ENCODE results near the gene OR10J4. TPM values are rescaled to one million over a fixed set of nuclear protein-coding genes. Genes with fewer than 3 reads are reported as not detected.

The OR10J4 gene
- total and polyA plus RNA-seq, 8 donors: not detected

DNA sequence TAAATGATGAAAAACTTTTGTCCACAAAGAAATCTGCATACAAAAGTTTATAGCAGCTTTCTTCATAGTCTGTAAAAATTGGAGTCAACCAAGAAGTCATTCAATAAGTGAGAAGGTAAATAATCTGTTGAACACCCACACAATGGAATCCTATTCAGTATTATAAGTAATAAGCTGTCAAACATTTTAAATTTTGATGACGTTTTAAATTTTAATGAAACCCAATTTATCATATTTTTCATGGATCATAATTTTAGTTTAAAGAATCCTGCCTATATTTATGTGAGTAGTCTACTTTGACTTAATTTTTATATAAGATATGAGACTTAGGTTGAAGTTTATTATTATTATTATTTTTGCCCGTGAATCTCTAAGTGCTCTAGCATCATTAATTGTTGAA lies 27.5 kb downstream of the OR10J4 start:
- WGBS, 2 donors: 51 to 59% methylated on average over 2 of the region's 2 CpGs
- no peak overlapping the region for H3K27ac ChIP-seq
- intact Hi-C loops (cut with DNase I): no loop called here
- no peak overlapping the region for H3K4me3 ChIP-seq
- H3K36me3 ChIP-seq: no peaks in the 10 kb centered on the region
- no peak for DNase-seq
- FAIRE-seq: no peak
- no peaks in the 10 kb centered on the region for H3K27me3 ChIP-seq
- TF ChIP-seq, protein P1, sequence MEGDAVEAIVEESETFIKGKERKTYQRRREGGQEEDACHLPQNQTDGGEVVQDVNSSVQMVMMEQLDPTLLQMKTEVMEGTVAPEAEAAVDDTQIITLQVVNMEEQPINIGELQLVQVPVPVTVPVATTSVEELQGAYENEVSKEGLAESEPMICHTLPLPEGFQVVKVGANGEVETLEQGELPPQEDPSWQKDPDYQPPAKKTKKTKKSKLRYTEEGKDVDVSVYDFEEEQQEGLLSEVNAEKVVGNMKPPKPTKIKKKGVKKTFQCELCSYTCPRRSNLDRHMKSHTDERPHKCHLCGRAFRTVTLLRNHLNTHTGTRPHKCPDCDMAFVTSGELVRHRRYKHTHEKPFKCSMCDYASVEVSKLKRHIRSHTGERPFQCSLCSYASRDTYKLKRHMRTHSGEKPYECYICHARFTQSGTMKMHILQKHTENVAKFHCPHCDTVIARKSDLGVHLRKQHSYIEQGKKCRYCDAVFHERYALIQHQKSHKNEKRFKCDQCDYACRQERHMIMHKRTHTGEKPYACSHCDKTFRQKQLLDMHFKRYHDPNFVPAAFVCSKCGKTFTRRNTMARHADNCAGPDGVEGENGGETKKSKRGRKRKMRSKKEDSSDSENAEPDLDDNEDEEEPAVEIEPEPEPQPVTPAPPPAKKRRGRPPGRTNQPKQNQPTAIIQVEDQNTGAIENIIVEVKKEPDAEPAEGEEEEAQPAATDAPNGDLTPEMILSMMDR (IDR thresholded peaks at IDR 0.05): no peak
- no peak for ATAC-seq
- no peaks in the 10 kb centered on the region for H3K9me3 ChIP-seq
- H3K4me1 ChIP-seq: no peaks in the 10 kb centered on the region

GRCh38 chr1:159465191-159465603 lies 33.2 kb downstream of the OR10J4 start:
- H3K36me3 ChIP-seq: no peaks in the 10 kb centered on the region
- WGBS, 2 donors: 58 to 73% methylated on average over 3 of the region's 3 CpGs
- FAIRE-seq: no peak
- no peaks in the 10 kb centered on the region for H3K27me3 ChIP-seq
- H3K4me1 ChIP-seq: no peaks in the 10 kb centered on the region
- no peak overlapping the region for H3K27ac ChIP-seq
- TF ChIP-seq, protein P1 (IDR thresholded peaks at IDR 0.05): no peak
- no peaks in the 10 kb centered on the region for H3K9me3 ChIP-seq
- DNase-seq: no peak
- no peak for ATAC-seq
- no peak overlapping the region for H3K4me3 ChIP-seq
- intact Hi-C loops (cut with DNase I): no loop called here

DNA sequence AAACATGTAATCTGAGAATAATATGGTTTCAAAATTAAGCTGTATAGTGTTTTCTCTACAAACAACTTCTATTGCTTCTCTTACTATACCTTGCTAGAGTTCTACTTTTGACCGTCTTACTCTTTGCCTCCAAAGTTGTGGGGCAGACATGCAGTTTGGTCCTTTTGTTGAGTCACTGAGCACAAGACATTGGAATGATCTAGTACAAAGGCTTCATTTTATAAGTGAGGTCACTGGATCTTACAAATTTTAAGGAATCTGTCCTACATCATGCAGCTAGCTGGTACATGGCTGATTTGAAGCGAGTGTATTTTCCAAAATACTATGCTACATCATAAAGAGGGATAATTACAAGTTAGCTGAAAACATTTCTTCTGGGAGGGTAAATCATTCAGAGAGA lies 36.3 kb downstream of the OR10J4 start:
- Histone ChIP-seq H3K27me3 (no peaks in the 10 kb centered on the region), H3K9me3 (no peaks in the 10 kb centered on the region), H3K4me1 (no peaks in the 10 kb centered on the region), H3K27ac (no peak overlapping the region), H3K36me3 (no peaks in the 10 kb centered on the region), H3K4me3 (no peak overlapping the region)
- intact Hi-C loops (cut with DNase I): no loop called here
- no peak for FAIRE-seq
- TF ChIP-seq, protein P1 (IDR thresholded peaks at IDR 0.05): no peak
- 78 to 96% methylated on average over 2 of the region's 2 CpGs for WGBS, 2 donors
- no peak for DNase-seq
- ATAC-seq: no peak

DNA sequence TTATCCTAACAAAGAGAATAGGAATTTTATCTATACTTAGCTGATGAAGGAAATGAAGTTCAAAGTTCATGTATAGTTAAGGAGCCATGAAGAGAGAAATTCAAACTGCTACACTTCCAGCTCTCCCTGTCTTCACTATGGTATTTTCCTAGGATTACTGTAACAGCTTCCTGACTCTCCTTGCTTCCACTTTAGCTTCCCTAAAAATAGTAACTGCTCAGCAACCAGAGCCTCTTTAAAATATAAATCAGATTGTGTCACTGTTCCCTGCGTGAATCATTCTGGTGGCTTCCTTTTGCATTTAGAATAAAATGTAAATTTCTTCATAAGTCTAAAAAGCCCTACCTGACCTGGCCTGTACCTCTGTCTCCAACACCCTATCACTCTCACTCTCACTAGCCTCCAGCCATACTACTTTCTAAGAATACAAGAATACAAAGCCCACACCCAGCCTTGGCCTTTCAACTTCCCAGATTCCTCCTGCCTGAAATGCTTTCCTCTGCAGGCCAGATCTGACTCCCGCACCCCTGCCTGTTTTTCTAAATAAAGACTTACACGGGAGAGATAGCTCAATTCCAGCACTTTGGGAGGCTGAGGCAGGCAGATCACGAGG lies 38.0 kb downstream of the OR10J4 start:
- no peak overlapping the region for H3K27ac ChIP-seq
- DNase-seq (no peak), ATAC-seq (no peak), FAIRE-seq (no peak)
- H3K4me3 ChIP-seq: no peak overlapping the region
- no peaks in the 10 kb centered on the region for H3K4me1 ChIP-seq
- intact Hi-C loops (cut with DNase I): no loop called here
- 61 to 69% methylated on average over 4 of the region's 4 CpGs for whole genome bisulfite sequencing, 2 donors
- H3K9me3 ChIP-seq: no peaks in the 10 kb centered on the region
- no peaks in the 10 kb centered on the region for H3K27me3 ChIP-seq
- TF ChIP-seq, protein P1 (IDR thresholded peaks at IDR 0.05): no peak
- no peaks in the 10 kb centered on the region for H3K36me3 ChIP-seq

DNA sequence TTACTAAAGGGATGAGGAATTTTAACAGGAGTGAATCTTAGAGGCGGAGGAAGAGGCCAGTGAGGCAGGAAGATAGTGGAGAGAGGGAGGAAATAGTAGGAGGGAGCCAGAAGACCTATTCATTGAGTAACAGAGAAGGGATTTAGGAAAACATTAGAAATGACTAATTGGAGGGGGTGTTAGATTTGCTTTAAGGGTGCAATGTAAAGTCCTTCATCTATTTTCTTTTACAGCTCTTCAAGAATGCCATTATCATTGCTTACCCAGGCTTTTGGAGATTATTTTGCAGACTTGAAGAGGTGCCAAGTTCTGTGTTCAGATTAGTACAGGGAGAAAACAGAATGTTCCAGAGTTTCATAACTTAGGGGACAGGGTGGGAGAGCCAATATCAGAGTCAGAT lies 41.3 kb downstream of the OR10J4 start:
- FAIRE-seq: no peak
- WGBS, 2 donors: 71 to 78% methylated on average over 1 of the region's 1 CpG
- intact Hi-C loops (cut with DNase I): no loop called here

More for the DNA sequence above, 41.3 kb downstream of the OR10J4 start:
- TF ChIP-seq, protein P1 (IDR thresholded peaks at IDR 0.05): no peak
- Histone ChIP-seq H3K27ac (no peak overlapping the region), H3K4me3 (no peak overlapping the region), H3K4me1 (no peaks in the 10 kb centered on the region), H3K9me3 (no peaks in the 10 kb centered on the region), H3K36me3 (no peaks in the 10 kb centered on the region), H3K27me3 (no peaks in the 10 kb centered on the region)
- DNase-seq (no peak), ATAC-seq (no peak)
